H1 (cell line): Measurements from ENCODE around the gene GRID1. TPM values are rescaled to one million over a fixed set of nuclear protein-coding genes. Genes with fewer than 3 reads are reported as not detected.

Experiments used
- MAFK ChIP-seq: IDR thresholded peaks from 2 replicates; pipeline ENCODE4 v1.6.1; 2012; ENCODE audit warnings: low read depth, mild to moderate bottlenecking, improper control_type of control experiment, low read length
- NANOG ChIP-seq: IDR thresholded peaks from 2 replicates; pipeline ENCODE4 v1.6.1; 2011; ENCODE audit warnings: low read length, low read depth, mild to moderate bottlenecking, inconsistent platforms; ENCODE audit not compliant: insufficient read depth, poor library complexity, severe bottlenecking
- POLR2AphosphoS5 ChIP-seq: IDR thresholded peaks from 2 replicates; pipeline ENCODE4 v1.6.1; 2011; ENCODE audit warnings: low read depth, low read length
- polyA plus RNA-seq, 7 experiments: library from polyadenylated mRNA; depleted of rRNA in 3 of 7; stranded (reverse) in 5 of 7; unstranded in 2 of 7; fragments of >200 nt in 5 of 7; fragments of 200-250 nt in 2 of 7; gene quantifications; 1 replicate in 5 of 7; 2 replicates in 1 of 7; 4 replicates in 1 of 7; pipeline versions ENCODE4 v1.2.1 to v1.2.3, GENCODE V29; 2011 to 2013; ENCODE audit warnings: missing spikeins in 2 of 7, mixed read lengths in 2 of 7
- total RNA-seq: library from RNA; stranded (reverse); fragmentation: NEBNext Ultra II Directional; extraction: Animal tissue kit (Norgen Biotek cat#: 25700); gene quantifications from 2 replicates; pipeline ENCODE4 v1.2.1, GENCODE V29; 2021

GRID1 gene
- total and polyA plus RNA-seq, 2 of the 8 experiments (the other 6 are each of a cell fraction or from before 2014, with no cell fraction given) = 0.22 to 0.30 TPM

DNA sequence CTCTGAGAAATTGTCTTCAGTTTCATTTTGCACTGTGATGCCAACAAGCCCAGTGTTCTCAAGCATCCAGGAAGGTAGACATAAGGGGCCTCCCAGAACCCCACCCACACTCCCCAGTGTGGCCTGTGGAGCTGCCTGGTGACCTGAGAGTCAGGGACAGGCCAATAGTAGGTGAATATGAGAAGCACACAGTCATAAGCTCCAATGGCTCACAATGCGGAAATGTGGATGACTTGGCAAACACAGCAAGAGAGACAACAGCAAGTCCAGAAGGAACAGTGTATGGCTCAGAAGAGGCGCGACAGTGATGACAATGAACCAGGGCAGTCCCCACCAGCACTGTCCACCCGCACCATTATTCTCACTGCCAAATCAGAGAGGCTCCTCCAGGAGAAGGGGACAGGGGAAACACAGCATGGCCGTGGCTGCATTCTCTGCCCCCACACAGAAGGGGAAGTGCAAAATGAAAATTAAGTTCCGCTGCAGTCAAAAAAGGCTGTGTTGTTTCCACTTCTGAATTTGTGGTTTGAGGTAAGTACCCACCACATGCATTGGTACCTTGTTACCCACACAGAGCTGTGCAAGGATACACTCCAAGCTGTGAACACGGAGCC, 419.8 kb downstream of the GRID1 start (continued):
- no peak for TF ChIP-seq MAFK
- no peak for TF ChIP-seq NANOG
- no peak for TF ChIP-seq POLR2AphosphoS5
